OCI-LY7 (cell line): Measurements from ENCODE around the gene TECPR2.

Experiments
- CTCF ChIP-seq: fragments of 200-600 bp; sonication (generic); conservative IDR thresholded peaks from 2 replicates; pipeline ENCODE4 v1.5.1; 2014; ENCODE audit warnings: mild to moderate bottlenecking, antibody characterized with exemption, low read length, moderate library complexity, mixed read lengths
- EZH2phosphoT487 ChIP-seq: fragments of 200-600 bp; sonication (generic); IDR thresholded peaks from 2 replicates; pipeline ENCODE4 v1.6.1; 2018; ENCODE audit warnings: low read depth, borderline replicate concordance, mild to moderate bottlenecking, mixed run types, antibody characterized with exemption, low read length, moderate library complexity, mixed read lengths

DNA sequence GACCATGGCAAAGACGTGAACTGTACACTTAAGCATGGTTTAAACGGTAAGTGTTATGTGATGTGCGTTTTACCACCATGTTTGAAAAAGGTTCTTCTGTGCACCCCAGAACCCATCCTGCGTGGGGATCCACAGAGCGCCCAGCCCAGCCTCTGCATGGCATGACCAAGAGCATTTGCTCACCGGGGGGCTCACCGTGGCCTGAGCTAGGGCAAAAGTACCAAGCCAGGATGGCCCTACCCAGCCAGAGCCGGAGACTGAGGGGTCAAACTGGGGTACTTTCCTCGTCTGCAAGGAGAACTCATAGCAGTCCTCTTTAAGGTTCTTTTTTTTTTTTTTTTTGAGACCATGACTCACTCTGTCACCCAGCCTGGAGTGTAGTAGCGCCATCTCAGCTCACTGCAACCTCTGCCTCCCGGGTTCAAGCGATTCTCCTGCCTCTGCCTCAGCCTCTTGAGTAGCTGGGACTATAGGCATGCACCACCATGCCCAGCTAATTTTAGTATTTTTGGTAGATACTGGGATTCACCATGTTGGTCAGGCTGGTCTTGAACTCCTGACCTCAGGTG lies 163.3 kb downstream of the TECPR2 start:
- TF ChIP-seq CTCF = no peak
- no peak for TF ChIP-seq EZH2phosphoT487
